IMR-90 (cell line): ENCODE results near the gene PAX2. TPM values are rescaled to one million over a fixed set of nuclear protein-coding genes. Genes with fewer than 3 reads are reported as not detected.

Experiments
- ATAC-seq: fragments of 200-7000 bp; cut with Tn5 transposase; 2 replicates; pipeline ENCODE4 v1.9.1; 2020; ENCODE audit warnings: low read depth, mild to moderate bottlenecking, moderate library complexity
- BruUV-seq: library from RNA; stranded (reverse); fragments of 400-500 nt; replicated peaks from 2 replicates; lab custom pipeline; 2021; lab: Mats Ljungman, UMichigan
- CTCF ChIA-PET: fragments of 300-600 bp; formaldehyde crosslinking; extraction: SDS; loops from one replicate; lab custom pipeline; 2021; ENCODE audit warnings: antibody characterized with exemption; lab: Yijun Ruan, JAX
- POLR2A ChIA-PET: fragments of 300-600 bp; sonication (Branson Sonifier 250); formaldehyde crosslinking; loops from one replicate; lab custom pipeline; 2022; ENCODE audit warnings: antibody characterized with exemption; ENCODE audit not compliant: unreplicated experiment; lab: Charles Lee
- DNase-seq: peaks from one replicate; pipeline ENCODE4 v3.0.0; 2013
- H2AFZ ChIP-seq: replicated peaks from 2 replicates; pipeline ENCODE3; 2013; ENCODE audit warnings: low read length, mild to moderate bottlenecking; ENCODE audit not compliant: poor library complexity
- H2AK5ac ChIP-seq: 2 replicates; pipeline ENCODE4 v1.6.1; 2013; ENCODE audit warnings: low read depth, low read length, inconsistent platforms
- H2AK9ac ChIP-seq: replicated peaks from 2 replicates; pipeline ENCODE3; 2013; ENCODE audit warnings: mild to moderate bottlenecking, low read depth, low read length, moderate library complexity; ENCODE audit not compliant: poor library complexity
- H2BK120ac ChIP-seq: 2 replicates; pipeline ENCODE4 v1.6.1; 2013; ENCODE audit warnings: low read depth, low read length, inconsistent platforms
- H2BK15ac ChIP-seq: 3 replicates; pipeline ENCODE4 v1.6.1; 2013; ENCODE audit warnings: low read depth, low read length, inconsistent platforms
- H2BK20ac ChIP-seq: 2 replicates; pipeline ENCODE4 v1.6.1; 2013; ENCODE audit warnings: low read depth, mild to moderate bottlenecking, inconsistent platforms, low read length, moderate library complexity
- H2BK5ac ChIP-seq: 2 replicates; pipeline ENCODE4 v1.6.1; 2013; ENCODE audit warnings: mild to moderate bottlenecking, low read depth, low read length, inconsistent platforms; ENCODE audit not compliant: poor library complexity, severe bottlenecking
- H3K14ac ChIP-seq: replicated peaks from 2 replicates; pipeline ENCODE4 v1.6.1; 2013; ENCODE audit warnings: low read depth, low read length, inconsistent platforms
- H3K18ac ChIP-seq: 2 replicates; pipeline ENCODE4 v1.6.1; 2013; ENCODE audit warnings: low read depth, low read length, control low read depth
- H3K23ac ChIP-seq: 2 replicates; pipeline ENCODE4 v1.6.1; 2013; ENCODE audit warnings: low read depth, low read length, inconsistent platforms
- H3K27ac ChIP-seq: 2 replicates; pipeline ENCODE4 v1.5.1; 2013; ENCODE audit warnings: mild to moderate bottlenecking, control low read depth, low read length; ENCODE audit not compliant: insufficient read depth
- H3K27me3 ChIP-seq: 2 replicates; pipeline ENCODE4 v1.6.1; 2013; ENCODE audit warnings: low read length; ENCODE audit not compliant: control insufficient read depth, insufficient read depth
- H3K36me3 ChIP-seq: 2 replicates; pipeline ENCODE4 v1.6.1; 2013; ENCODE audit warnings: low read length, mixed read lengths; ENCODE audit not compliant: control insufficient read depth, insufficient read depth
- H3K4ac ChIP-seq: 2 replicates; pipeline ENCODE4 v1.6.1; 2013; ENCODE audit warnings: low read depth, low read length, inconsistent platforms
- H3K4me1 ChIP-seq: 2 replicates; pipeline ENCODE4 v1.6.1; 2013; ENCODE audit warnings: low read length, mixed read lengths; ENCODE audit not compliant: control insufficient read depth, insufficient read depth
- H3K4me2 ChIP-seq: 2 replicates; pipeline ENCODE4 v1.6.1; 2013; ENCODE audit warnings: low read depth, mild to moderate bottlenecking, control low read depth, low read length, moderate library complexity
- H3K4me3 ChIP-seq: 2 replicates; pipeline ENCODE4 v1.5.1; 2013; ENCODE audit warnings: low read depth, mild to moderate bottlenecking, control low read depth, low read length, moderate library complexity; ENCODE audit not compliant: insufficient read depth
- H3K56ac ChIP-seq: 2 replicates; pipeline ENCODE4 v1.6.1; 2013; ENCODE audit warnings: low read length, inconsistent platforms; ENCODE audit not compliant: insufficient read depth; ENCODE audit errors: extremely low read depth
- H3K79me1 ChIP-seq, 2 experiments: 2 replicates each; pipeline ENCODE4 v1.6.1; 2013; ENCODE audit warnings: low read length in 2 of 2, inconsistent platforms in 1 of 2, low read depth in 1 of 2
- H3K9ac ChIP-seq: 2 replicates; pipeline ENCODE4 v1.6.1; 2013; ENCODE audit warnings: low read depth, low read length, control low read depth
- H3K9me1 ChIP-seq: 2 replicates; pipeline ENCODE4 v1.6.1; 2013; ENCODE audit warnings: low read length, inconsistent platforms; ENCODE audit not compliant: insufficient read depth
- H3K9me3 ChIP-seq: 2 replicates; pipeline ENCODE4 v1.6.1; 2013; ENCODE audit warnings: low read length; ENCODE audit not compliant: control insufficient read depth, insufficient read depth
- H4K20me1 ChIP-seq: 2 replicates; pipeline ENCODE4 v1.6.1; 2013; ENCODE audit warnings: low read length, inconsistent platforms; ENCODE audit not compliant: insufficient read depth
- H4K5ac ChIP-seq: 2 replicates; pipeline ENCODE4 v1.6.1; 2013; ENCODE audit warnings: mild to moderate bottlenecking, low read depth, low read length, control low read depth
- H4K8ac ChIP-seq, 2 experiments: 2 replicates each; pipeline ENCODE4 v1.6.1; 2013; ENCODE audit warnings: low read depth in 2 of 2, low read length in 2 of 2, control low read depth in 1 of 2, inconsistent platforms in 1 of 2
- H4K91ac ChIP-seq: 2 replicates; pipeline ENCODE4 v1.6.1; 2013; ENCODE audit warnings: low read depth, low read length, inconsistent platforms; ENCODE audit not compliant: insufficient read depth
- CEBPB ChIP-seq: IDR thresholded peaks from 2 replicates; pipeline ENCODE4 v1.6.1; 2012; ENCODE audit warnings: low read depth, low read length, improper control_type of control experiment
- CHD1 ChIP-seq: IDR thresholded peaks from 2 replicates; pipeline ENCODE4 v1.6.1; 2012; ENCODE audit warnings: low read depth, low read length, improper control_type of control experiment
- ELK1 ChIP-seq: fragments of 150-350 bp; IDR thresholded peaks from 2 replicates; pipeline ENCODE4 v1.6.1; 2016; ENCODE audit warnings: low read depth, mild to moderate bottlenecking, low read length, moderate library complexity, borderline replicate concordance
- FOS ChIP-seq: fragments of 150-350 bp; IDR thresholded peaks from 2 replicates; pipeline ENCODE4 v1.6.1; 2016; ENCODE audit warnings: low read depth, low read length
- MAFK ChIP-seq: IDR thresholded peaks from 2 replicates; pipeline ENCODE4 v1.6.1; 2012; ENCODE audit warnings: low read depth, low read length, improper control_type of control experiment
- POLR2A ChIP-seq: IDR thresholded peaks from 2 replicates; pipeline ENCODE4 v1.6.1; 2012; ENCODE audit warnings: mild to moderate bottlenecking, low read depth, low read length
- WGBS, 2 experiments: methylation state at CpG; one replicate each; pipeline versions ENCODE4 v1.1.5 to v1.1.7; 2013; ENCODE audit warnings: missing lambda C conversion rate in 2 of 2; ENCODE audit not compliant: insufficient read length in 1 of 2; ENCODE audit errors: extremely low coverage in 2 of 2; 5-methylcytosine and 5-hydroxymethylcytosine counted together
- dilution Hi-C: fragments of 300-500 bp; cut with HindIII; formaldehyde crosslinking; loops from one replicate; pipeline ENCODE4 v1.14.3; 2018; ENCODE audit warnings: low sequenced_read_pairs; ENCODE audit not compliant: unreplicated experiment
- in situ Hi-C: fragments of 300-500 bp; cut with MboI; formaldehyde crosslinking; loops from 3 replicates; pipeline ENCODE4 v1.14.3; 2019; ENCODE audit warnings: low sequenced_read_pairs, inconsistent platforms, mixed read lengths
- intact Hi-C: fragments of 100-400 bp; cut with micrococcal nuclease; formaldehyde crosslinking; loops from 2 replicates; pipeline ENCODE4 v1.10.0; 2022
- polyA plus RNA-seq, 3 experiments: library from polyadenylated mRNA; depleted of rRNA; stranded (reverse); fragments of >200 nt; gene quantifications; 2 replicates each; pipeline ENCODE4 v1.2.3, GENCODE V29; 2012; ENCODE audit warnings: low replicate concordance in 1 of 3
- total RNA-seq: library from RNA; depleted of rRNA; stranded (reverse); fragments of >200 nt; gene quantifications from 2 replicates; pipeline ENCODE4 v1.2.3, GENCODE V29; 2012
- TF ChIP-seq, protein P1 (sequence below): conservative IDR thresholded peaks from 2 replicates; pipeline ENCODE4 v1.5.1; 2012; ENCODE audit warnings: mild to moderate bottlenecking, low read depth, low read length, improper control_type of control experiment

PAX2 gene
- total and polyA plus RNA-seq, 2 of the 4 experiments (the other 2 are of a cell fraction): not detected

DNA sequence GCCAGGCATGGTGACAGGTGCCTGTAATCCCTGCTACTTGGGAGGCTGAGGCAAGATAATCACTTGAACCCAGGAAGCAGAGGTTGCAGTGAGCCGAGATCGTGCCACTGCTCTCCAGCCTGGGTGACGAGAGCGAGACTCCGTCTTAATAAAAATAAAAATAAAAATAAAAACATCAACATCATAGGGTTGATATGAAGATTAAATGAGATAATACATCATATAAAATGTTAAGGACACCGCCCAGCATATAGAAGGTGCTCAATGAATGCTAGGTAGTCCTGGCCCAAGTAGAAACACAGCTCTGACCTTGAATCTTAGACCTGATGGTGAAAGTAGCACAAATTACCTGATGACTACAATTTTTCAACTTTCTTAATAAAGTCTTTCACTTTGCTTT lies 74.0 kb downstream of the PAX2 start:
- Histone ChIP-seq H2AK5ac (no peak overlapping the region), H3K4me3 (no peak overlapping the region), H3K9ac (no peak overlapping the region), H3K4ac (no peak overlapping the region), H2AFZ (no peak overlapping the region), H3K9me3 (no peaks in the 10 kb centered on the region), H4K91ac (no peak overlapping the region), H2BK20ac (no peak overlapping the region), H3K79me1 (no peaks in the 10 kb centered on the region), H3K4me1 (no peaks in the 10 kb centered on the region), H4K8ac (no peak overlapping the region), H2AK9ac (no peak overlapping the region), H3K27me3 (peaks cover 60% of the 10 kb centered on the region), H4K5ac (no peak overlapping the region), H2BK120ac (no peak overlapping the region), H3K56ac (no peak overlapping the region), H3K23ac (no peak overlapping the region), H3K18ac (no peak overlapping the region), H3K36me3 (no peaks in the 10 kb centered on the region), H2BK5ac (no peak overlapping the region), H3K4me2 (no peak overlapping the region), H2BK15ac (no peak overlapping the region), H3K9me1 (no peaks in the 10 kb centered on the region), H4K20me1 (no peaks in the 10 kb centered on the region), H3K27ac (no peak overlapping the region), H3K14ac (no peak overlapping the region)
- in situ Hi-C loops (no loop called here), dilution Hi-C loops (no loop called here), intact Hi-C loops (no loop called here)
- no CpG with 5 or more reads among the region's 6 CpGs for WGBS, 2 experiments
- DNase-seq: no peak
- no peak for ATAC-seq
- no TSS peak for BruUV-seq
- ChIA-PET CTCF (no interaction called here), POLR2A (no interaction called here)
- no peak for TF ChIP-seq FOS
- no peak for TF ChIP-seq CEBPB
- TF ChIP-seq POLR2A: no peak
- TF ChIP-seq CHD1: no peak
- TF ChIP-seq ELK1: no peak
- TF ChIP-seq, protein P1, sequence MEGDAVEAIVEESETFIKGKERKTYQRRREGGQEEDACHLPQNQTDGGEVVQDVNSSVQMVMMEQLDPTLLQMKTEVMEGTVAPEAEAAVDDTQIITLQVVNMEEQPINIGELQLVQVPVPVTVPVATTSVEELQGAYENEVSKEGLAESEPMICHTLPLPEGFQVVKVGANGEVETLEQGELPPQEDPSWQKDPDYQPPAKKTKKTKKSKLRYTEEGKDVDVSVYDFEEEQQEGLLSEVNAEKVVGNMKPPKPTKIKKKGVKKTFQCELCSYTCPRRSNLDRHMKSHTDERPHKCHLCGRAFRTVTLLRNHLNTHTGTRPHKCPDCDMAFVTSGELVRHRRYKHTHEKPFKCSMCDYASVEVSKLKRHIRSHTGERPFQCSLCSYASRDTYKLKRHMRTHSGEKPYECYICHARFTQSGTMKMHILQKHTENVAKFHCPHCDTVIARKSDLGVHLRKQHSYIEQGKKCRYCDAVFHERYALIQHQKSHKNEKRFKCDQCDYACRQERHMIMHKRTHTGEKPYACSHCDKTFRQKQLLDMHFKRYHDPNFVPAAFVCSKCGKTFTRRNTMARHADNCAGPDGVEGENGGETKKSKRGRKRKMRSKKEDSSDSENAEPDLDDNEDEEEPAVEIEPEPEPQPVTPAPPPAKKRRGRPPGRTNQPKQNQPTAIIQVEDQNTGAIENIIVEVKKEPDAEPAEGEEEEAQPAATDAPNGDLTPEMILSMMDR: no peak
- TF ChIP-seq MAFK: no peak
